ENCODE results near the gene THAP6. TPM values are rescaled to one million over a fixed set of nuclear protein-coding genes. Genes with fewer than 3 reads are reported as not detected.

Gene THAP6
- polyA plus RNA-seq, 1 donor from 2014 or later: 42.9 TPM

DNA sequence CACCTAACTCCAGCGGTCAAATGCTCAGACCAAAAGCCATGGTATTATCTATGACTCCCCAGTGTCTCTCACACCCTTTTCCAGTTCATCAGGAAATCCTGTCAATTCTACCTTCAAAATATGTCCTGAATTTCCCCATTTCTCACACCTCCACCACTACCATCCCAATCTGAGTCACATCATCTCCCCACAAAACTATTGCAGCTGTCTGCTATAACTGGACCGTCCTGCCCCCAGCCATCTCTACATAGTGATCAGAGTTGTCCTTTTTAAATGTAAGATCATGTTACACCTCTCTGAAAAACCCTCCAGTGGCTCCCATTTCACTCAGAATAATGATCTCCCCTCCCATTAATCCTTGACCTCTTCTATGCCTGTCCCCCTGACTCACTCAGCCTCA lies 34.7 kb downstream of the THAP6 start:
- Histone ChIP-seq H3K27ac (ENCODE audit: low read length) (no peak overlapping the region), H3F3A (ENCODE audit: insufficient read depth, low read length, poor library complexity, severe bottlenecking) (no peaks in the 10 kb centered on the region), H3K4me3 (ENCODE audit: low read length) (no peak overlapping the region), H3K9me2 (ENCODE audit: insufficient read depth, low read length) (no peaks in the 10 kb centered on the region), H3K36me3 (ENCODE audit: insufficient read depth, low read length) (no peaks in the 10 kb centered on the region), H3K9ac (ENCODE audit: low read length) (no peak overlapping the region), H4K20me1 (ENCODE audit: insufficient read depth) (no peaks in the 10 kb centered on the region), H3K27me3 (ENCODE audit: insufficient read depth, low read depth, low read length) (no peaks in the 10 kb centered on the region), H3K4me2 (ENCODE audit: low read length) (no peak overlapping the region), H2AFZ (ENCODE audit: low read depth, low read length) (no peak overlapping the region), H3K9me3 (ENCODE audit: low read length) (no peaks in the 10 kb centered on the region), H3K79me2 (replicated peaks; ENCODE audit: insufficient read depth, low read length) (no peaks in the 10 kb centered on the region)
- TF ChIP-seq EP300 (conservative IDR thresholded peaks at IDR 0.05; ENCODE audit: poor library complexity, severe bottlenecking): no peak
- TF ChIP-seq RAD21 (conservative IDR thresholded peaks at IDR 0.05): no peak
- no peak for TF ChIP-seq SMC3 (conservative IDR thresholded peaks at IDR 0.05; ENCODE audit: poor library complexity)
- TF ChIP-seq POLR2AphosphoS5 (IDR thresholded peaks at IDR 0.05): no peak

DNA sequence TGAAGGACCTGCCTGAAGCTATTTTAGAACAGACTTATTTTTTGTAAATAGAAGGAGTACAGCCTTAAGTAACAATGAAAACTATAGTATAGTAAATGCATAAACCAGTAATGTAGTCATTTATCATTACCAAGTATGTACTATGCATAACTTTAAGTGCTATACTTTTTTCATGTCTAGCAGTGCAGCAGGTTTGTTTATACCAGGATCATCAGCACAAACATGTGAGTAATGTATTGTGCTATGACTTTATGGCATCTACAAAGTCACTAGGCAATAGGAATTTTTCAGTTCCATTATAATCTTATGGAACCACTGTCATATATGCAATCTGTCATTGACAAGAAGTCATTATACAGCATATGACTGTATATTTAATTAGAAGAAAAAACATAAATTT lies 38.2 kb downstream of the THAP6 start:
- Histone ChIP-seq H3K9ac (ENCODE audit: low read length) (no peak overlapping the region), H3K79me2 (replicated peaks; ENCODE audit: insufficient read depth, low read length) (no peaks in the 10 kb centered on the region), H3K4me2 (ENCODE audit: low read length) (no peak overlapping the region), H2AFZ (ENCODE audit: low read depth, low read length) (no peak overlapping the region), H3K9me3 (ENCODE audit: low read length) (no peaks in the 10 kb centered on the region), H3F3A (ENCODE audit: insufficient read depth, low read length, poor library complexity, severe bottlenecking) (no peaks in the 10 kb centered on the region), H3K36me3 (ENCODE audit: insufficient read depth, low read length) (no peaks in the 10 kb centered on the region), H3K9me2 (ENCODE audit: insufficient read depth, low read length) (no peaks in the 10 kb centered on the region), H3K27ac (ENCODE audit: low read length) (no peak overlapping the region), H4K20me1 (ENCODE audit: insufficient read depth) (no peaks in the 10 kb centered on the region), H3K4me3 (ENCODE audit: low read length) (no peak overlapping the region), H3K27me3 (ENCODE audit: insufficient read depth, low read depth, low read length) (no peaks in the 10 kb centered on the region)
- TF ChIP-seq, protein P1, sequence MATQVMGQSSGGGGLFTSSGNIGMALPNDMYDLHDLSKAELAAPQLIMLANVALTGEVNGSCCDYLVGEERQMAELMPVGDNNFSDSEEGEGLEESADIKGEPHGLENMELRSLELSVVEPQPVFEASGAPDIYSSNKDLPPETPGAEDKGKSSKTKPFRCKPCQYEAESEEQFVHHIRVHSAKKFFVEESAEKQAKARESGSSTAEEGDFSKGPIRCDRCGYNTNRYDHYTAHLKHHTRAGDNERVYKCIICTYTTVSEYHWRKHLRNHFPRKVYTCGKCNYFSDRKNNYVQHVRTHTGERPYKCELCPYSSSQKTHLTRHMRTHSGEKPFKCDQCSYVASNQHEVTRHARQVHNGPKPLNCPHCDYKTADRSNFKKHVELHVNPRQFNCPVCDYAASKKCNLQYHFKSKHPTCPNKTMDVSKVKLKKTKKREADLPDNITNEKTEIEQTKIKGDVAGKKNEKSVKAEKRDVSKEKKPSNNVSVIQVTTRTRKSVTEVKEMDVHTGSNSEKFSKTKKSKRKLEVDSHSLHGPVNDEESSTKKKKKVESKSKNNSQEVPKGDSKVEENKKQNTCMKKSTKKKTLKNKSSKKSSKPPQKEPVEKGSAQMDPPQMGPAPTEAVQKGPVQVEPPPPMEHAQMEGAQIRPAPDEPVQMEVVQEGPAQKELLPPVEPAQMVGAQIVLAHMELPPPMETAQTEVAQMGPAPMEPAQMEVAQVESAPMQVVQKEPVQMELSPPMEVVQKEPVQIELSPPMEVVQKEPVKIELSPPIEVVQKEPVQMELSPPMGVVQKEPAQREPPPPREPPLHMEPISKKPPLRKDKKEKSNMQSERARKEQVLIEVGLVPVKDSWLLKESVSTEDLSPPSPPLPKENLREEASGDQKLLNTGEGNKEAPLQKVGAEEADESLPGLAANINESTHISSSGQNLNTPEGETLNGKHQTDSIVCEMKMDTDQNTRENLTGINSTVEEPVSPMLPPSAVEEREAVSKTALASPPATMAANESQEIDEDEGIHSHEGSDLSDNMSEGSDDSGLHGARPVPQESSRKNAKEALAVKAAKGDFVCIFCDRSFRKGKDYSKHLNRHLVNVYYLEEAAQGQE (IDR thresholded peaks at IDR 0.05; ENCODE audit: borderline replicate concordance): no peak
- TF ChIP-seq EZH2 (IDR thresholded peaks at IDR 0.05; ENCODE audit: borderline replicate concordance, insufficient read depth, low read length, poor library complexity, severe bottlenecking): no peak
- TF ChIP-seq, protein P2, sequence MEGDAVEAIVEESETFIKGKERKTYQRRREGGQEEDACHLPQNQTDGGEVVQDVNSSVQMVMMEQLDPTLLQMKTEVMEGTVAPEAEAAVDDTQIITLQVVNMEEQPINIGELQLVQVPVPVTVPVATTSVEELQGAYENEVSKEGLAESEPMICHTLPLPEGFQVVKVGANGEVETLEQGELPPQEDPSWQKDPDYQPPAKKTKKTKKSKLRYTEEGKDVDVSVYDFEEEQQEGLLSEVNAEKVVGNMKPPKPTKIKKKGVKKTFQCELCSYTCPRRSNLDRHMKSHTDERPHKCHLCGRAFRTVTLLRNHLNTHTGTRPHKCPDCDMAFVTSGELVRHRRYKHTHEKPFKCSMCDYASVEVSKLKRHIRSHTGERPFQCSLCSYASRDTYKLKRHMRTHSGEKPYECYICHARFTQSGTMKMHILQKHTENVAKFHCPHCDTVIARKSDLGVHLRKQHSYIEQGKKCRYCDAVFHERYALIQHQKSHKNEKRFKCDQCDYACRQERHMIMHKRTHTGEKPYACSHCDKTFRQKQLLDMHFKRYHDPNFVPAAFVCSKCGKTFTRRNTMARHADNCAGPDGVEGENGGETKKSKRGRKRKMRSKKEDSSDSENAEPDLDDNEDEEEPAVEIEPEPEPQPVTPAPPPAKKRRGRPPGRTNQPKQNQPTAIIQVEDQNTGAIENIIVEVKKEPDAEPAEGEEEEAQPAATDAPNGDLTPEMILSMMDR (IDR thresholded peaks at IDR 0.05; ENCODE audit: poor library complexity, severe bottlenecking): no peak
- TF ChIP-seq EP300 (conservative IDR thresholded peaks at IDR 0.05; ENCODE audit: poor library complexity, severe bottlenecking): no peak
- no peak for TF ChIP-seq POLR2AphosphoS5 (IDR thresholded peaks at IDR 0.05)
- no peak for TF ChIP-seq TAF1 (IDR thresholded peaks at IDR 0.05; ENCODE audit: low read depth)
- TF ChIP-seq RAD21 (conservative IDR thresholded peaks at IDR 0.05): no peak
- no peak for TF ChIP-seq SMC3 (conservative IDR thresholded peaks at IDR 0.05; ENCODE audit: poor library complexity)
- no peak for TF ChIP-seq MXI1 (conservative IDR thresholded peaks at IDR 0.05; ENCODE audit: poor library complexity, severe bottlenecking)
